Lung microvascular endothelial cell (primary cell): Measurements from ENCODE around the gene KIF26A. TPM values are rescaled to one million over a fixed set of nuclear protein-coding genes. Genes with fewer than 3 reads are reported as not detected.
"Not testable (repeated sequence)": the region's sequence is repeated elsewhere in the genome, so short reads cannot be mapped to it uniquely, and the experiment has no call there.

Experiments
- DNase-seq, 2 donors: peaks; one replicate each; pipeline versions ENCODE4 v3.0.0 to v3.0.0-alpha.2; 2010; ENCODE audit warnings: low read depth in 2 of 2
- total RNA-seq: library from RNA; depleted of rRNA; stranded (reverse); fragments of >200 nt; gene quantifications from 2 replicates; pipeline ENCODE4 v1.2.1, GENCODE V29; 2014

KIF26A gene
- total RNA-seq, 1 donor from 2014 or later = 24.0 TPM

- DNase-seq = no peak
These were observed 82.8 kb downstream of the KIF26A start for GRCh38 chr14:104221071-104221625.

- DNase-seq = no peak
These were observed 83.4 kb downstream of the KIF26A start for GRCh38 chr14:104221636-104222369.

GRCh38 chr14:104222396-104223036 is 84.1 kb downstream of the KIF26A start:
- no peak for DNase-seq

- DNase-seq = peak in 1 of 2 donors; percentile 27
These were observed 85.0 kb downstream of the KIF26A start for GRCh38 chr14:104223101-104224041.

- no peak for DNase-seq
These were observed 85.7 kb downstream of the KIF26A start for GRCh38 chr14:104224131-104224505.

GRCh38 chr14:104224506-104225277 is 86.3 kb downstream of the KIF26A start:
- DNase-seq = peak; percentile 32 to 51

GRCh38 chr14:104225278-104226190 is 87.1 kb downstream of the KIF26A start:
- not testable (repeated sequence) for DNase-seq

GRCh38 chr14:104226421-104227383 is 88.3 kb downstream of the KIF26A start:
- DNase-seq = no peak

GRCh38 chr14:104227806-104228205 is 89.4 kb downstream of the KIF26A start:
- no peak for DNase-seq

GRCh38 chr14:104228221-104228620 is 89.8 kb downstream of the KIF26A start:
- DNase-seq = no peak

GRCh38 chr14:104228716-104229533 is 90.5 kb downstream of the KIF26A start:
- no peak for DNase-seq

GRCh38 chr14:104229534-104230055 is 91.2 kb downstream of the KIF26A start:
- no peak for DNase-seq

GRCh38 chr14:104230119-104230815 is 91.9 kb downstream of the KIF26A start:
- no peak for DNase-seq
